ENCODE results near the gene SNX25.
A peak's percentile ranks its signal among the peaks of the same experiment; 100 is the strongest.

SNX25 gene

GRCh38 chr4:185256446-185256845 is 47.0 kb downstream of the SNX25 start:
- Histone ChIP-seq H3K4me1 (ENCODE audit: control insufficient read depth, insufficient read depth, low read length) (peaks cover 17% of the 10 kb centered on the region), H3K4me3 (ENCODE audit: low read depth, low read length) (no peak overlapping the region), H3K9me3 (ENCODE audit: control insufficient read depth, insufficient read depth, low read depth, low read length) (no peaks in the 10 kb centered on the region), H3K27ac (ENCODE audit: extremely low read depth, low read depth, low read length) (no peak overlapping the region), H3K36me3 (ENCODE audit: control insufficient read depth in 2 of 2, insufficient read depth in 1 of 2, low read length in 2 of 2) (peaks cover 0 to 10% of the 10 kb centered on the region in 2 experiments; a peak in 1 of 3 replicates)
- POLR2A ChIA-PET = interaction anchor here (0.6 kb wide), 1 partner anchor 30 kb away, joined by 3 read pairs; no protein-coding TSS in a partner anchor
- TF ChIP-seq HOXC10 (CRISPR knock-in tag; IDR thresholded peaks at IDR 0.05) (no peak), ZNF362 (tag by site-specific recombination; IDR thresholded peaks at IDR 0.05) (peak; percentile 51; the same call in 1 of the 2 replicates), ZNF501 (tag by site-specific recombination; IDR thresholded peaks at IDR 0.05) (no peak), EGR2 (tag by site-specific recombination; IDR thresholded peaks at IDR 0.05; ENCODE audit: low read depth) (peak; percentile 13; the same call in 1 of the 2 replicates), ZNF654 (tag by site-specific recombination; IDR thresholded peaks at IDR 0.05; ENCODE audit: low read depth) (no peak)
- CTCF ChIA-PET = interaction anchor here (1.0 kb wide), 1 partner anchor 9 kb away, joined by 3 read pairs; no protein-coding TSS in a partner anchor

- Histone ChIP-seq H3K9me3 (ENCODE audit: control insufficient read depth, insufficient read depth, low read depth, low read length) (no peaks in the 10 kb centered on the region), H3K36me3 (ENCODE audit: control insufficient read depth in 2 of 2, insufficient read depth in 1 of 2, low read length in 2 of 2) (peaks cover 0 to 10% of the 10 kb centered on the region in 2 experiments; a peak in 1 of 3 replicates), H3K27ac (ENCODE audit: extremely low read depth, low read depth, low read length) (no peak overlapping the region), H3K4me3 (ENCODE audit: low read depth, low read length) (no peak overlapping the region), H3K4me1 (ENCODE audit: control insufficient read depth, insufficient read depth, low read length) (peaks cover 17% of the 10 kb centered on the region)
- ChIA-PET CTCF (interaction anchor here (0.7 to 1.0 kb wide), 2 partner anchors 10 to 126 kb away, joined by 3 read pairs; no protein-coding TSS in a partner anchor), POLR2A (no interaction called here)
- no peak for TF ChIP-seq MZF1 (tag by site-specific recombination; IDR thresholded peaks at IDR 0.05; ENCODE audit: borderline replicate concordance)
- no peak for TF ChIP-seq GFI1B (tag by site-specific recombination; IDR thresholded peaks at IDR 0.05)
- no peak for TF ChIP-seq ZNF677 (tag by site-specific recombination; IDR thresholded peaks at IDR 0.05)
- TF ChIP-seq SCRT2 (tag by site-specific recombination; IDR thresholded peaks at IDR 0.05) = no peak
- TF ChIP-seq ZNF580 (tag by site-specific recombination; IDR thresholded peaks at IDR 0.05) = no peak
- no peak for TF ChIP-seq KLF9 (tag by site-specific recombination; IDR thresholded peaks at IDR 0.05; ENCODE audit: low read depth)
- TF ChIP-seq ZFP37 (tag by site-specific recombination; IDR thresholded peaks at IDR 0.05) = no peak
- TF ChIP-seq ZNF24 (tag by site-specific recombination; IDR thresholded peaks at IDR 0.05) = no peak
- no peak for TF ChIP-seq TSHZ1 (tag by site-specific recombination; IDR thresholded peaks at IDR 0.05; ENCODE audit: borderline replicate concordance)
- no peak for TF ChIP-seq ZNF639 (tag by site-specific recombination; IDR thresholded peaks at IDR 0.05)
- no peak for TF ChIP-seq ZSCAN30 (tag by site-specific recombination; IDR thresholded peaks at IDR 0.05)
- TF ChIP-seq ZNF654 (tag by site-specific recombination; IDR thresholded peaks at IDR 0.05; ENCODE audit: low read depth) = no peak
- TF ChIP-seq ZNF768 (tag by site-specific recombination; IDR thresholded peaks at IDR 0.05) = no peak
- TF ChIP-seq ZNF473 (tag by site-specific recombination; IDR thresholded peaks at IDR 0.05) = no peak
- no peak for TF ChIP-seq ZNF280D (tag by site-specific recombination; IDR thresholded peaks at IDR 0.05)
- TF ChIP-seq ZSCAN4 (tag by site-specific recombination; IDR thresholded peaks at IDR 0.05) = no peak
- no peak for TF ChIP-seq ZNF202 (tag by site-specific recombination; IDR thresholded peaks at IDR 0.05; ENCODE audit: borderline replicate concordance)
- TF ChIP-seq ZNF174 (tag by site-specific recombination; IDR thresholded peaks at IDR 0.05) = no peak
- no peak for TF ChIP-seq ZNF747 (tag by site-specific recombination; IDR thresholded peaks at IDR 0.05)
- no peak for TF ChIP-seq ZNF416 (tag by site-specific recombination; IDR thresholded peaks at IDR 0.05)
Observed at GRCh38 chr4:185257086-185257485, 47.7 kb downstream of the SNX25 start.
